Ectodermal cell (in vitro differentiated cells): ENCODE data around the gene CASP2.

Experiments used
- H3K27ac ChIP-seq: 2 replicates; pipeline ENCODE4 v1.7.0; 2013; ENCODE audit warnings: mild to moderate bottlenecking, low read depth, low read length; ENCODE audit not compliant: insufficient read depth, poor library complexity, severe bottlenecking
- H3K27me3 ChIP-seq: 2 replicates; pipeline ENCODE4 v1.7.0; 2013; ENCODE audit warnings: mild to moderate bottlenecking, low read length; ENCODE audit not compliant: insufficient read depth, control insufficient read depth, poor library complexity, severe bottlenecking
- H3K36me3 ChIP-seq: one replicate; pipeline ENCODE4 v1.7.0; 2013; ENCODE audit warnings: low read length; ENCODE audit not compliant: control insufficient read depth, insufficient read depth
- H3K4me1 ChIP-seq: one replicate; pipeline ENCODE4 v1.7.0; 2013; ENCODE audit warnings: low read length; ENCODE audit not compliant: control insufficient read depth, insufficient read depth
- H3K4me3 ChIP-seq: 2 replicates; pipeline ENCODE4 v1.7.0; 2013; ENCODE audit warnings: low read depth, low read length, control low read depth; ENCODE audit not compliant: insufficient read depth
- H3K9me3 ChIP-seq: 2 replicates; pipeline ENCODE4 v1.7.0; 2013; ENCODE audit warnings: mild to moderate bottlenecking, low read length, moderate library complexity; ENCODE audit not compliant: control insufficient read depth
- WGBS, 2 experiments: methylation state at CpG; one replicate each; pipeline ENCODE4 v1.1.7; 2013; ENCODE audit warnings: missing lambda C conversion rate in 2 of 2; 5-methylcytosine and 5-hydroxymethylcytosine counted together

Gene CASP2

GRCh38 chr7:143323653-143324052 lies 35.5 kb downstream of the CASP2 start:
- Histone ChIP-seq H3K27ac (no peak overlapping the region), H3K4me3 (no peak overlapping the region), H3K9me3 (no peaks in the 10 kb centered on the region), H3K36me3 (no peaks in the 10 kb centered on the region), H3K4me1 (peaks cover 4% of the 10 kb centered on the region), H3K27me3 (no peaks in the 10 kb centered on the region)
- WGBS, 2 experiments = 64 to 70% methylated on average over 12 of the region's 12 CpGs

DNA sequence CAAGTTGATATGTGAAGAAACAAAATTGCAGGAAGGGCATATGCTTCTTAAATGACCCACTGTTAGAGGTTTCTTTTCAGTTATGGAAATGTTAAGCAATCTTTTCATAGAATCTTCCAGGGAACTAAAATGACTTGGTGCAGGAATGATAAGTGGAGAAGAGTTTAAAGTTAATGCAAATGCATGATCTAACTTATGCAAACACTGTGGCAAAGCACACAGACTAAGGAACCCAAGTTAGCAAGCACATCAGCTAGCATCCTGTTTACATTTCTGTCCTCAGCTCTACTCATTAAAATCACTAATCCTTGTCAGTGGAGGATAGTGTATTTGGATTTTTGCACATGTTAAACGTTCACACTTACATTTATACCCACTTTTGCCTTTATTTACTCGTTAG lies 37.1 kb downstream of the CASP2 start:
- Histone ChIP-seq H3K4me1 (peaks cover 4% of the 10 kb centered on the region), H3K27me3 (no peaks in the 10 kb centered on the region), H3K4me3 (no peak overlapping the region), H3K27ac (no peak overlapping the region), H3K9me3 (no peaks in the 10 kb centered on the region), H3K36me3 (no peaks in the 10 kb centered on the region)
- 60% methylated on average over 1 of the region's 2 CpGs; no CpG with 5 or more reads in 1 of the 2 experiments for WGBS, 2 experiments

DNA sequence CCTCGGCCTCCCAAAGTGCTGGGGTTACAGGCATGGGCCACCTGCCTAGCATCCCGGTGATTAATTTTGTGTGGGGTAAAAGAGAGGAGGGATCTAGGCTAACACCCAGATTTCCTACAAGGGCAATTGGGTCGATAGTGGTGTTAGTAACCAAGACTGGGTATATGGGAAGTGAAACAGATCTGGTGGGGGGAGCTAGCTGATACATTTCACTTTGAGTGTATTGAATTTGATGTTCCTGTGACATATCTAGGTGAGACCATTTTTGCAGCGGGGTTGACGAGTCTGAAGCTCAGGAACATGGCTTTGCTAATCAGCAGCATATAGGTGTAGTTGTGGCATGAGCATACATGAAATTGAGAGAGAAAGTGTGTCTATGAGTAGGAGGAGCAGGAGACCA lies 39.8 kb downstream of the CASP2 start:
- WGBS, 2 experiments = 96 to 97% methylated on average over 5 of the region's 5 CpGs
- Histone ChIP-seq H3K4me1 (peaks cover 4% of the 10 kb centered on the region), H3K4me3 (no peak overlapping the region), H3K27me3 (no peaks in the 10 kb centered on the region), H3K9me3 (no peaks in the 10 kb centered on the region), H3K27ac (no peak overlapping the region), H3K36me3 (no peaks in the 10 kb centered on the region)

GRCh38 chr7:143329471-143330170 lies 41.5 kb downstream of the CASP2 start:
- 90 to 93% methylated on average over 7 to 8 of the region's 10 CpGs for WGBS, 2 experiments
- H3K4me3 ChIP-seq = no peak overlapping the region
- H3K36me3 ChIP-seq = no peaks in the 10 kb centered on the region
- no peak overlapping the region for H3K27ac ChIP-seq
- H3K27me3 ChIP-seq = no peaks in the 10 kb centered on the region
- no peaks in the 10 kb centered on the region for H3K4me1 ChIP-seq
- no peaks in the 10 kb centered on the region for H3K9me3 ChIP-seq

DNA sequence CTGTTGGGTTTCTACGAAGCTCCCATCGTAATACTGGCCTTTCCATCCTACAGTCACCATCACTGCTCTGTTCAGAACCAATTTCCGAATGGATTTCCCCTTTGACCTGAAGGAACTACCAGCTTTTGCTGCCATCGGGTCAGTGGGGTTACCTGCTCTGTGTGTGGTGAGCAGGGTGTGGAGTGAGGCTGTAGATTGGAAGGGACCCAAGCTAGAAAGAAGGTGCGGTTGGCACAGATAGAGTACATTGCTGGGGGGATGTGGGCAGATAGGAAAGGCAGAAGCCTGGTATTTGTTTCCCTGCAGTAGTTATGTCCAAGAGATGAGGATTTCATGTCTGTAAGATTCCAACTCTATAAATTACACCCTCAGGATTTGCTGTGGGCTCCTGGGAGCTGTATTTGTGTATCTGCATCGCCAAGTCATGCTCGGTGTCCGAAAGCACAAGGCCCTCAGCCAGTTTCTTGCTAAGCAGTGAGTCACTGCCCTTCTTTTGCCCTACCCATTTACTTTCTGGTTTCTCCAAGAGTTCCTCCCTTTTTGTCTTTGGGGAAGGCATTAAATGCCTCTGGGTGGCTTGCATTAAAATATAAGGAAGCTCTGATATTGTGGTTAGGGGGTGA lies 43.1 kb downstream of the CASP2 start:
- 92 to 97% methylated on average over 8 of the region's 8 CpGs for WGBS, 2 experiments
- no peak overlapping the region for H3K4me3 ChIP-seq
- H3K27ac ChIP-seq = no peak overlapping the region
- H3K9me3 ChIP-seq = no peaks in the 10 kb centered on the region
- H3K4me1 ChIP-seq = no peaks in the 10 kb centered on the region
- H3K36me3 ChIP-seq = no peaks in the 10 kb centered on the region
- no peaks in the 10 kb centered on the region for H3K27me3 ChIP-seq

DNA sequence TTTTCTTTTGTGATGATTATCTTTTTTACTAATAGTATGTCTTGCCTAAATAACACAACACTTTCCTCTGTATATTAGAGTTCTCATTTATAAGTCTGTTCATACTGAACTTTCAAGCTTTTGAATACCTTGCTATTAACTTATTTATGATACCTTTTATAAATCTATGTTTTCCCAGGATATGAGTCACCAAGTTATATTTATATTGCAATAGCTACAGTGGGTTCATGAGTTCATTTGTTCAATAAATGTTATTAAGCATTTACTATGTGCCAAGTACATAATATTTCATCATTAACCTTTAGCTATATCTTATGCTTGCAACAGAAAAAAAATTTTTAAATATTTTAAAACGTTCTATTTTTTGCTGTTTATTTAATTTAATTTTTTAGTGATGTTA lies 46.1 kb downstream of the CASP2 start:
- Histone ChIP-seq H3K4me3 (no peak overlapping the region), H3K27ac (no peak overlapping the region), H3K27me3 (no peaks in the 10 kb centered on the region), H3K36me3 (no peaks in the 10 kb centered on the region), H3K4me1 (no peaks in the 10 kb centered on the region), H3K9me3 (no peaks in the 10 kb centered on the region)
- WGBS, 2 experiments = 67% methylated on average over 1 of the region's 1 CpG; no CpG with 5 or more reads in 1 of the 2 experiments

DNA sequence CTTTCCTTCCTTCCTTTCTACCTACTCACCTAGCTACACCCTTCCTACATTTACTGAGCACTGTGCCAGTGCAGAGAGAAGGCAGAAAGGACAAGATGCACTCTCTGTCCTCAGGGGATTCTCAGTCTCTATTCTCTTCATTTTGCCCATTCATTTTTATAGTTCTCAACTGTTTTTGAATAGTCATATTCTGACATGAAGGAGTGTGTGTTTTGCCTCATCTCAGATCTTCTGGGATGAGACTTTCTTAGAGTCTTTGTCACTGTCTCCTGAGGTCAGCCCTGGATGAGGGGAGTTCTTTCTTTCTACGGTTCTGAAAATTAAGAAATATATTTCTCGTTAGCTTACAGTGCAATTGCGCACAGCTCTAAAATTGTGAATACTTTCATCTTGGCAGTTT lies 49.1 kb downstream of the CASP2 start:
- WGBS, 2 experiments = 94 to 95% methylated on average over 3 of the region's 3 CpGs
- no peaks in the 10 kb centered on the region for H3K9me3 ChIP-seq
- no peaks in the 10 kb centered on the region for H3K36me3 ChIP-seq

GRCh38 chr7:143341842-143342241 lies 53.7 kb downstream of the CASP2 start:
- H3K36me3 ChIP-seq = no peaks in the 10 kb centered on the region
- H3K9me3 ChIP-seq = no peaks in the 10 kb centered on the region
- no peak overlapping the region for H3K4me3 ChIP-seq
- no peak overlapping the region for H3K27ac ChIP-seq
- 94 to 96% methylated on average over 8 of the region's 8 CpGs for WGBS, 2 experiments
- no peaks in the 10 kb centered on the region for H3K4me1 ChIP-seq
- peaks cover 22% of the 10 kb centered on the region for H3K27me3 ChIP-seq

More for the DNA sequence above, 49.1 kb downstream of the CASP2 start:
- Histone ChIP-seq H3K27me3 (no peaks in the 10 kb centered on the region), H3K4me3 (no peak overlapping the region), H3K27ac (no peak overlapping the region), H3K4me1 (no peaks in the 10 kb centered on the region)

DNA sequence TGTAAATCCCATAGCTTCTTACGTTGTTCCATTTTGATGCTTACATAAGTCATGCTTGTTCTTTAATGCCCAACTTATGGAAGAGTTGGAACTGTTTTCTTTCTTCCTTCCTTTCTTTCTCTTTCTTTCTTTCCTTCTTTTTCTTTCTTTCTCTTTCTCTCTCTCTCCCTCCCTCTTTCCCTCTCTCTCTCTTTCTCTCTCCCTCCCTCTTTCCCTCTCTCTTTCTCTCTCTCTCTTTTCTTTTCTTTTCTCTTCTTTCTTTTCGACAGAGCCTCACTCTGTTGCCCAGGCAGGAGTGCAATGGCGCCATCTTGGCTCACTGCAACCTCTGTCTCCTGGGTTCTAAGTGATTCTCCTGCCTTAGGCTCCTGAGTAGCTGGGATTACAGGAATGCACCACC lies 55.4 kb downstream of the CASP2 start:
- Histone ChIP-seq H3K36me3 (no peaks in the 10 kb centered on the region), H3K4me3 (no peak overlapping the region), H3K9me3 (no peaks in the 10 kb centered on the region), H3K27me3 (peaks cover 23% of the 10 kb centered on the region), H3K4me1 (no peaks in the 10 kb centered on the region), H3K27ac (no peak overlapping the region)
- WGBS, 2 experiments = 85 to 88% methylated on average over 3 of the region's 3 CpGs

DNA sequence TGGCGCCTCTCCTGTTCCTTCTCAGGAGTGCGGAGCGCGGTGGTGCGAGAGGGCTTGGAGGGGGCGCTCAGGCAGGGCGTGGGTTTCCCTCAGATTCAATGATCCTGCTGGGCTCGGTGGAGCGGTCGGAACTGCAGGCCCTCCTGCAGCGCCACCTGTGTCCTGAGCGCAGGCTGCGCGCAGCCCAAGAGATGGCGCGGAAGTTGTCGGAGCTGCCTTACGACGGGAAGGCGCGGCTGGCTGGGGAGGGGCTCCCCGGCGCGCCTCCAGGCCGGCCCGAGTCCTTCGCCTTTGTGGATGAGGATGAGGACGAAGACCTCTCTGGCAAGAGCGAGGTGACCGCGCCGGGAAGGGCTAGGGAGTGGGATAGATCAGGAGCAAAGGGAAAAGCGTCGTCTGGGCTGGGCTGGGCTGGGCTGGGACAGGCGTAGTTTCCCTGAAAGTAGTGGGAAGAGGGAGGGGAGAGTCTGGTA lies 57.3 kb downstream of the CASP2 start:
- Histone ChIP-seq H3K36me3 (no peaks in the 10 kb centered on the region), H3K9me3 (no peaks in the 10 kb centered on the region), H3K4me1 (no peaks in the 10 kb centered on the region), H3K4me3 (peak overlapping the region; percentile 27), H3K27me3 (peaks cover 23% of the 10 kb centered on the region), H3K27ac (no peak overlapping the region)
- 3 to 4% methylated on average over 35 of the region's 35 CpGs for WGBS, 2 experiments
